HG03354 (cell line): ENCODE data around the gene GRIA1.

ENCODE experiments used
- ATAC-seq: cut with Tn5 transposase; IDR thresholded peaks from one replicate; pipeline ENCODE4 v1.9.1; 2021; ENCODE audit warnings: mild to moderate bottlenecking; ENCODE audit not compliant: unreplicated experiment, poor library complexity, severe bottlenecking

The GRIA1 gene

DNA sequence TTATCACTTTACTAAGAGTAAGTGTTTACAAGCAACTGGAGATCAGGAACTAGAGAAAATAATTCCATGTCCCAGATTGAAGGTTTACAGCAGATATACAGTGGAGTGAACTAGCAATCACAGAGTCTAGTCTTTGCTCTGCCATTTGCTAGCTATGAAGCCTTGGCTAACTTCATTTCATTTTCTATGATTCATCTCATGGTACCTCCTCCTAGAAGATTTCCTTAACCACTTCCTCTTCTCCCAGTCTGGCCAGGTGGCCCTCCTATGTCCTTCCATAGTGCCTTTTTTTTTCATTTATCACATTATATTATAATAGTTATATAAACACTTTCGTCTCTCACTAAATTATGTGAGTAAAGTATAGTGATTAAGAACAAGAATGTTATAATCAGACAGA lies 52.1 kb downstream of the GRIA1 start:
- ATAC-seq = no peak

DNA sequence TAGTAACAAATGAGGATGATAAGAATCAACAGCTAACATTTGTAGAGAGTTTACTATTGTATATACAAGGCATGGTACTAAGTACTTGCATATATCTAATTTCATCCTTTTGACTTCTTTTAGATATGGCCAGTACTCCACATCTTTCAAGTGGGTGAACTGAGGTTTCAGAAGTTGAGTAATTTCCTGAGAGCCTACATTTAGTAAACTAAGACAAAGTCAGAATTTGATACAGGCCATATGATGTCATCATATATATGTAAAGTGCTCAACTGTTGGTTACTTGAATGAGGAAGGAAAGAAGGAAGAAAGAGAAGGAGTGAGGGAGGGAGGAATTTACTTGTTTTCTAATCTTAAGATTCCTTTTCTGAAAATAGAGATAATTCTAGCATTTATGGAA lies 52.8 kb downstream of the GRIA1 start:
- no peak for ATAC-seq

DNA sequence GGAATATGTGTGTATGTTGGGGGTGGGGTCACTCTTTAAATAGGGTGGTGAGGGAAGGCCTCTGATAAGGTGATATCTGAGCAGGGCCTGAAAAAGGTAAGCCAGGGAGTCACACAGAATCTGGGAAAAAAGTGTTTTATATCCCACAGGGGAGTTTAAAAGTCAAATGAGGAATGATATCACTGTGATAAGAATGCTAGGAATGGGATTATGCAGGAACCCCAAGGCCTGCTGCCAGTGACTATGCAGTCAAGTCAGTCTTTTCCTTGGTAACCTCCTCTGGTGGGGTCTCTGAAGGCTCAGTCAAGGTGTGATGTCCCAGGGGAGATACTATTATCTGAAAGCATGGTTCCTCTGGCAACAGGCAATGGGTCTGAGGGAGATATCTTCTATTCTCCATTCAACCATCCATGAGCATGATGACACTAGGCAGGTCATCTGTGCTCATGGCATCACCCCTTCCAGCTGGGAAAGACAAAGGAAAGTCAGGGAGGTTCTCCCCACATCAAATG lies 53.5 kb downstream of the GRIA1 start:
- ATAC-seq = no peak

- ATAC-seq = no peak
Measured at GRCh38 chr5:153544706-153545105, 54.2 kb downstream of the GRIA1 start.

DNA sequence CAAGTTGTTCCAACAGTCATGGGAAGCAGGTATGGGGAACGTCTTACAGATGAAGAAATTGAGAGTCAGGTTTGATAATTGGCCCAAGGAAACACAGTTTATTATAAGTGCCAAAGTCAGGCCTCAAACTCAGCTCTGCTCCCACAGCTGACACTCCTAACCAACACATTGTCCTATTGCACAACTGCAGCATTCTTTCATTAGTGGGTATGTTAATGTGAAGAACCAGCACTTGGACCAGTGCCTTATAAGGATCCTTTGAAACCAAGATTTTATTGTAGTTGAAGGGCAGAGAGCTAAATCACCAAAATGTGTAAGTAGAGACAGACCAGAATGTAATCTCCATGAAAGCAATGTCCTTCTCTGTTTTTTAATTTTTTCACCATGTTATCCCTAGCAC lies 56.1 kb downstream of the GRIA1 start:
- ATAC-seq = no peak

GRCh38 chr5:153551537-153552079 lies 61.1 kb downstream of the GRIA1 start:
- no peak for ATAC-seq

- ATAC-seq = no peak
Measured at GRCh38 chr5:153552886-153553285, 62.4 kb downstream of the GRIA1 start.

GRCh38 chr5:153555420-153556114 lies 65.1 kb downstream of the GRIA1 start:
- ATAC-seq = no peak

- no peak for ATAC-seq
Measured at GRCh38 chr5:153558957-153559356, 68.5 kb downstream of the GRIA1 start.

DNA sequence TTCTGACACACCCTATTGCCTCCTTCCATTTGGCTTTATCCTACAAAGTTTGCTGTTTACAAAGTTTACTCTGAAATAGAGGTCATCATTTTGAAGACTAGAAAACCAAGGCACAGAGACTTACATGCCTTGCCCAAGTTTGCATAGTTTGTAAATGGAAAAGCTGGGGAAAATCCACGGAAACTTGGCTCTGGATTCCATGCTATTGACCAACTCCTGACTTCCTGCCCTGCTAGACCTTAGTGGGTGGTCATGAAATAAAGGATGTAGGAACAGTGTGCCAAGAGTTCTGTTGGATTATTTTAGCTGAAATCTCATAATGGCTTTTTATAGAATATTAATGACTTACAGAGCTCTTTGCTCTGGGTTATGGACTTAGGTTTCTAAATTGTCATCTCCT lies 69.5 kb downstream of the GRIA1 start:
- no peak for ATAC-seq

DNA sequence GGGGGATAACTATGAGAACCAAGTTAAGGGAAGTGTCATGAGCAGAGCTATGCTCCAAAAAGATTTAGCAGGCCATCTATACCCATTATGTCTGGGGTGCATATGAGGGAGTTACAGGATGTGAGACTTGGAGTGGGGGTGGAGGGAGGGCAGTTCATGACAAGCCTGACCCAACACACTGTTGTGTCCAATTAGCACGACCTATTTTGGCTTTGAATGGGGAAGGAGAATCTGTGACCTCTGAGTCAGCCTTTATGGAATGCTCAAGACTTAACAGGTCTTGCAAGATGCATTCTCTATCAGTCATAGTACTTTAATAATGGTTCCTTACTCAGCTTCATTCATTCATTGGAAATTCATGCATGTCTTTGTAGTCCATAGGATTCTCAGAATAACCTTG lies 71.7 kb downstream of the GRIA1 start:
- ATAC-seq = no peak

GRCh38 chr5:153565822-153566221 lies 75.4 kb downstream of the GRIA1 start:
- ATAC-seq = no peak

GRCh38 chr5:153569036-153569435 lies 78.6 kb downstream of the GRIA1 start:
- ATAC-seq = no peak

DNA sequence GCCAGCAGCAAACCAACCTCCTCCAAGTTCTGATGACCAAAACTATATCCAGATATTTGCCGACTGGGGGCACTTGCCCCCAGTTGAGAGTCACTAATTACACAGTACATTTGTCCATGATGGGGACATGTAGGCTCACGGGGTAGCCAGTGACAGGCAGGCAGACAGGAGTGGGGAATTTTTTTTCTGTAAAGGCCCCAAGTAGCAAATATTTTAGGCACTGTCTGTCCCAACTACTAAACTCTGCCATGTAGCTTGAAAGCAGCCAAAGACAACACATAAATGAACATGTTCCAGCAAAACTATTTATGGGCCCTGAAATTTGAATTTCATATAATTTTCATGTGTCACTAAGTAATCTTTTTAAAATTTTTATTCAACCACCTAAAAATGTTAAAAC lies 80.7 kb downstream of the GRIA1 start:
- no peak for ATAC-seq

GRCh38 chr5:153572411-153573145 lies 82.1 kb downstream of the GRIA1 start:
- ATAC-seq = no peak

DNA sequence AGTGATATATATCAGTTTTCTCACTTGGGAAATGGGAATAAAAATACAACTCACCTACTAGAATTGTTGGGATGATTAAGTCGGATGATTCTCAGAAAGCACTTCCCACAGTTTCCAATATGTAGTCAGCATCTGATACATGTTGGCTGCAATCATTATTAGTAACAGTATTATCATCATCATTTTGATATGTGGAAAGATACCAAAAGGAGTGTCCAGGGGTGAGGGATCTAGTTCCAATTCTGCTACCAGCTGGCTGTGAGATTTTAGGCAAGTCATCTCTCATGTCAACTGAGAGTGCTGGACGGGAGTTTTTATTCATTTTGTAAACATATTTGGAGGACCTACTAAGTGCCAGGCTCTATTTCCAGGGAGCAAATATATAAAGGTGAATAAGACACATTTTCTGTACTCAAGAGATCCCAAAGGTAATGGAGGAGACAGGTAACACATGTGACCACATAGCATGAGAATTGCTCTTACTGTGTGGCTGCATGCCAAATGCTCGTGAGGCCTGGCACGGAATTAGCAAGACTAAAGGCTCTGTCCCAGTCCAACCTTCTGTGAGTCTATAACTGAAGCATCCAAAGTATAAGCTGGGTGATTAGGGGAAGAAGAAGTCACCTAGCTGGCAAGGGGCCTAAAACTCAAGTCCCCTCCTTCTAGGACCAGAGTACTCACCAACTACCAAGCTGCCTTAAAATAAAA lies 83.0 kb downstream of the GRIA1 start:
- no peak for ATAC-seq

DNA sequence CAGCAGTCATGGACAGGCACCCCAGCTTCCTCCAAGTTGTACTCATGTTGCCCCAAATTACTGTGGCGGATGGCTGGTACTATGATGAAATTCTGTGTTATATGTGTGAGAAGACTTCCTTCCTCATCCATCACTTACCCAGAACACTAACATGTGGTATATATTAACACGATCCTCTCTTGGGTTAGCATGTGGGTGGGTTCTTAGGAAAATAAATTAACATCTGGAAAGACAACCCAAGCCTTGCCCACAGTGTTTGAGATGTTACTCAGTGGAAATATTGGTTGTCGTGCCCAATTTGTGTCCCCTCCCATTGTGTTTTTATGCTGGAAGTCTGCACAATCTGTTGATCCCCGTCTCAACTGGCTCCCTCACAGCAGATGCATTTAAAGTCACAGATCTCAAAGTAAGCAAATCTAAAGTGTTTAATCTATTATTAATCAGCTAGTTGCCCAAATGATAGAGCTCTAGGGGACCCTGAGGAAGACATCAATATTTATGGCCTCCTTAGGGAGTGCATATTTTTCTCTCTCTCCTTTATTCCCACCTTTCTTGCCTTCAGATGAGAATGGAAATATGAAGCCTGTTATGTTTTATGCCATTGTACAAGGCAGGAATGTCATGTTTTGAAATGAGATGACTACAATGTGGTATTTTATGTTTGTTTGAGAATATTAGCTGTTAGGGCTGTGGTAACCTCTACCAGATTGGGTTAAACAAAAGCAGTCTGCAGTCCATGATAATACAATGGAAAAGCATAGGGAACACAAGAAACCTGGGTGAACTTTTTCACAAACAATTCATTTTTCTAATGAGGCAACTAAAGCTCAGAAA lies 93.9 kb downstream of the GRIA1 start:
- no peak for ATAC-seq

GRCh38 chr5:153584960-153585359 lies 94.5 kb downstream of the GRIA1 start:
- no peak for ATAC-seq

- ATAC-seq = no peak
Measured at GRCh38 chr5:153585622-153586277, 95.3 kb downstream of the GRIA1 start.
